Islet precursor cell (in vitro differentiated cells): Measurements from ENCODE around the gene APBA1.
A peak's percentile ranks its signal among the peaks of the same experiment; 100 is the strongest.

ENCODE experiments used
- DNase-seq: peaks from one replicate; pipeline ENCODE4 v3.0.0-alpha.2; 2018

The APBA1 gene

DNA sequence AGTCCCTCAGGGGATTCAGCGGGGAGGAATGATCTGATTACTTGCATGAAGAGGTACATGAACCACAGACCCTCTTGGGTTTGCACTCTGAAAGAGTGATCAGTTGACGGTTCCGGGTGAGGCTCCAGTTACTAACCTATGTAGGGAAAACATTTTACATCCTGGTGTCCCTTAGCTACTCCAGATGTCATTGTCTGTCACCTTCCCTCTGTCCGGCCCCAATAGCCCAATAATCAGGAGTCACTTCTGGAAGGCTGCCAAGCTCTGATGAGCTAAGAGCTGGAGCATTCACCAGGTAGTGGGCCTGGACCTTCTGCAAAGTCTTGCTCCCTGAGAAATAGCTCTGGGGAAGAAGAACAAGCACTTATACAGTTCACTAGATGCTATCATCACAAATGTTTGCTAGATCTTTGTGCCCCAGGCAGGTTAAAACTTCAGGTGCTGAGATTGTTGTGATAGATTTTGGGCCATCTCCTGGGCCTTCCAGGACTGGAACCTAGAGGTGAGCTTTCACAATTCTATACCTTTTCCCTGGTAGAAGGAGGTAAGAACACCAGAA lies 282.7 kb downstream of the APBA1 start:
- DNase-seq = peak; percentile 71

DNA sequence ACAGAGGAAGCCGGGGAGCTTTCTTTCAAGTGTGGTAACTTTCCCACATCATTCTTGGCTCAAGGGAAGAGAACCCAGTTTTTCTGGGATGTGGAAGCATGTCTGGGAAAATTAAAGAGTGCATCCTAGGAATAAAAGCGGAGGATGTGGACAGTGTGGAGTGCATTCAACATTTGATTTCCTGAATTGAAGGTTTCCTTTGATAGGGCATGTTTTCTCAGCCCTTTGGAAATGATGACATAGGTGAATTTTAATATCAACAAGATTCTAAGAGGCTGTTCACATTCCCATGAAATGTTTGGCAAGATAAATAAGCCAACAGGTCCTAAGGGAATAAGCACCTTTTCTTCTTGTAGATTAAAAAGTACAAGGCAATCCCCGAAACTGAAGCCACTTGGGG lies 283.6 kb downstream of the APBA1 start:
- no peak for DNase-seq

DNA sequence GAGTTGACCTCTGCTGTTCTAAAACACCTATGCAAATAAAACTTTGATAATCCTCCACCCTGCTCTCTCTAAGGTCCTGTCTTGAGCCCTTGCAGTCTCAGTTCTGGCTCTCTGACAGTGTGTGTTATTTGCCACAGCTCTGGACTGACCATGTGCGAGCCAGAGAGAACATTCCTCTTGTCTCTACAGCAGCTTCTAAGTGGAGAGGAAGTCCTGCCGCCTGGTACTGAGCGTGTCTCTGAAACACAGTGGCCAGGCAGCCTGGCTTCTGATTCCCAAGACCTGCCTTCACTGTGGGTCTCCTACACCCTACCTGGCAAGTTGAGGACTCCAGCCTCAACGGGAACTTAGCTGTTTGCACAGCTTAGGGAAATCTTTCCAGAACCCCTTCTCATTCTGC lies 285.5 kb downstream of the APBA1 start:
- no peak for DNase-seq

DNA sequence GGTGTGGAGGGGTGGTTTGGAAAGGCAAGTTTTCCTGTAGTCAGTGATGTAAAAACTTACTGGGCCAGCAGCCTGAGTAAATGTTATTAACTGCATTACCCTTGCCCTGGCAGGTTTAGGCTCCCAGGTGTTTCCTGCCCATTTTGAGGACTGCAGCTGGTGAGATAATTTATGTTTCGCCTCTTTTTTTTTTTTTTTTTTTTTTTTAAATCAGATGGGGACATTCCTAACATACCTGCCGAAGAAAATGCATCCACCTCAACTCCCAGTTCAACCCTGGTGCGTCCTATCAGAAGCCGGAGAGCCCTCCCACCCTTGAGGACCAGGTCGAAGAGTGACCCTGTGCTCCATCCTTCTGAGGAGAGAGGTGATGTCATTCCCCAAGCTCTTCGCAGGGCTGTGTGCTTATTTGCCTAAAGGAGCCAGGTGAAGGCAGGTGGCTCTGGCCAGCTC lies 286.6 kb downstream of the APBA1 start:
- peak; percentile 68 for DNase-seq

DNA sequence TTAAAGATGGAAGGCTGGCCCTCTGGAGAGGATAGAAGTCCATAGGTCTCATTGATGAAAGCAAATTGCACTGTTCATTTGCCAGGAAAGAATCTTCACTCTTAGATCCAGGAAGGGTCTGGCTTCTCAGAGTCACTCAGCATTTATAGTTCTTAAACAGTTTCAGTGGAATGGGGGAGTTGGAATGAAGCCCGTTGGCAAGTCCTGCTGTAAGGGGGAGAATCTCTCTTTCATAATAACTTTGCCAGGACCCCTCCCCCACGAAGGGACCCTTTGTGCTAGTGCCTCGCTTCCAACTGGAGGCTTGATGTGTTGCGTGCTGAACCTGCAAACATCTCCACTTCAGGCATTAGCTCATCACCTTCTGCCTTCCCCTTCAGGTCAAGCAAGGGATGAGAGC lies 290.0 kb downstream of the APBA1 start:
- no peak for DNase-seq

DNA sequence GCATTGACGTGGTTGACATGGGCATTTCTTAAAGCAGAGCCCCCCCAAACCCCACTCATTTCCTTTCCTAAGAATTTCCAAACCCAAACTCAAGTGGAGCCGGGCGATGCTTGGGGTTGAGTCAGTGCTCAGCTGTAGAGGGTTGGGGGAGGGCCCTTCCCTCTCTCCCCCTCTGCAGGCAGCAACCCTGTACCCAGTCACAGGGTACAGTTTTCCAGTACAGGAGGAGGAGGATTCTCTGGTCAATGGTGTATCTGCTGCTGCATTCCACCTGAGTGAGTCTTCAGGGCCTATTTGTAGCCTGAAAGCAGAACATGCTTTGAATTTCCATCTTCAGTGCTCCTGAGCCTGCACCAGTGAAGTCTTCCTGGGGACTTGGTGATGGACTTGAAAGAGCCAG lies 291.4 kb downstream of the APBA1 start:
- peak; percentile 84 for DNase-seq

DNA sequence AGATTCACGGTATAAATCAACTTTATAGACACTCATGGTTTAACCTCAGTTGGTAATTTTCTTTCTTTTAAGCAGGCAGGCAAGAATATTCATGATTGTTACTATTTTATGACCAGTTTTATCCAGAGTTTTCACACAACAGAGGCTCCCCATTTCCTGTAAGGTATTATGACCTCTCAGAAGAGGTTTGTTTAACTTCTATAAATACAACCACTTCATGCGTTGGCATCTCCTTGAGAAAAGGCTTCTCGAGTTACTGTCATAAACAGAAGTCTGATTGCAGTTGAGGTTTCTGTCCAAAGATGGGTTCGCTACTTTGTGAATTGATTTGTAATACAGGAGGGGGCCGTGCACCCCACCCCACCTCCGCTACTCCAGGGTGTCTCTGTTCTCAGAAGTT lies 291.9 kb downstream of the APBA1 start:
- no peak for DNase-seq

DNA sequence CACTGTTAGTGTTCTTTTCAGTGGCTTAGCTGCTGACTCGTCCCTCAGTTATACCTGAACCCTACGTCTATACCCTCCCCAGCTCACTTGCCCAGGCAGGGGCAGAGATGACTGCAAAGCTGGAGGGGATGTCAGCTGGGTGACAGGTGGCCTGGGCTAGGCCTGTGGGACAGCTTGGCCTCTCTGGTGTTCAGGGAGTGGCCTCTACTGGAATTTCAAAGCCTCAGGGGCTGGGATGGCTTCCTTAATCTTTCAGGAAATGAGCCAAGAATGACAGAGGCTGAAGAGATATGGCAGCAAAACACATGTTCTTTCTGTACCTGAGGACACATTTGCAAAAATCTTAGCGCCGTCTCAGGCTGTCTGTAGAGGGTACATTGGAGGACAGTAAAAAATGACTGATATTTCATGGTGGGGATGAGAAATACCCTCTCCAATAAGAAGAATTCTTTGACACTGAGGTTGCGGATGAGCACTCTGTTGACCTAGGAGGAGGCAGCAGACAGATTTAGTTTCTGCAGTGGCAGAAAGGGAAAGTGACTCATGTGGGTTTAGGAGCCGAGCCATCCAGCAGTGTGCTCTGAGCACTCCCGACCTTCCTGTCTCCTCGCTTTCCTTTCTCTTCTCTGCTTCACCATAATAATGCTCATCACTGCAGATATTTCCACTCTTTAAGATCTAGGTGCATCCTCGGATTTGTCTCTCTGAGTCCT lies 292.7 kb downstream of the APBA1 start:
- peak; percentile 84 for DNase-seq

DNA sequence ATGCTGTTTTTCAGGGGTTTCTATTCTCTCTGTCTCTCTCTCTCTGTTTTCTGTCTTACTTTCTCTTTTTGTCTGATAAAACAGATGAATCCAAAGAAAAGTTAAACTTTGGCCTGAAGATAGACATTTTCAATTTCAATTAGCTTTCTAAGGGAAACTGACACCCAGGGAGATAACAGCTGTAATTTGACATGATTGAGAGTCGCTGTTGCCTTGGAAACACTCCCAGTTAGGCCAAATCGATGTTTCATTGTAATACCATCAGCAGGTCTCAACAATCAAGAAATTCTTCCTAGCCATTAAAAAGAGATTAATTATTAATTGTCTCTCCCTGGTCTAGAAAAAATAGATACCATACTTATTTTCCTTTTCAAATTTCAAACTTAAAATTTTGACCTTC lies 294.2 kb downstream of the APBA1 start:
- no peak for DNase-seq
